IPS DF 6.9 (cell line): Measurements from ENCODE around the gene SPHKAP.
"Not testable (repeated sequence)": the region's sequence is repeated elsewhere in the genome, so short reads cannot be mapped to it uniquely, and the experiment has no call there.

ENCODE experiments used
- DNase-seq: peaks from one replicate; pipeline ENCODE4 v3.0.0-alpha.2; 2013; ENCODE audit warnings: low read depth, low spot score
- H3K27ac ChIP-seq: one replicate; pipeline ENCODE4 v1.5.1; 2013; ENCODE audit warnings: low read length, control low read depth
- H3K27me3 ChIP-seq: 2 replicates; pipeline ENCODE4 v1.6.1; 2013; ENCODE audit warnings: mild to moderate bottlenecking, low read length; ENCODE audit not compliant: control insufficient read depth, insufficient read depth
- H3K36me3 ChIP-seq: 2 replicates; pipeline ENCODE4 v1.6.1; 2013; ENCODE audit warnings: low read length; ENCODE audit not compliant: control insufficient read depth, insufficient read depth
- H3K4me1 ChIP-seq: 2 replicates; pipeline ENCODE4 v1.6.1; 2013; ENCODE audit warnings: low read length; ENCODE audit not compliant: control insufficient read depth, insufficient read depth
- H3K4me3 ChIP-seq: 2 replicates; pipeline ENCODE4 v1.5.1; 2013; ENCODE audit warnings: mild to moderate bottlenecking, low read length
- H3K9me3 ChIP-seq: 2 replicates; pipeline ENCODE4 v1.6.1; 2013; ENCODE audit warnings: low read length, inconsistent platforms; ENCODE audit not compliant: control insufficient read depth, insufficient read depth
- WGBS: extraction: QIAGEN DNeasy Blood & Tissue Kit; methylation state at CpG from one replicate; pipeline ENCODE4 v1.1.7; 2013; ENCODE audit warnings: mixed read lengths, missing lambda C conversion rate; ENCODE audit not compliant: insufficient read length, insufficient coverage; 5-methylcytosine and 5-hydroxymethylcytosine counted together

The SPHKAP gene

GRCh38 chr2:227960317-227960716 is 221.2 kb downstream of the SPHKAP start:
- Histone ChIP-seq H3K36me3 (no peaks in the 10 kb centered on the region), H3K27ac (no peak overlapping the region), H3K4me1 (no peaks in the 10 kb centered on the region), H3K9me3 (no peaks in the 10 kb centered on the region), H3K27me3 (no peaks in the 10 kb centered on the region), H3K4me3 (no peak overlapping the region)
- WGBS = no CpG with 5 or more reads among the region's 3 CpGs
- DNase-seq = no peak

- no peak for DNase-seq
- Histone ChIP-seq H3K27me3 (no peaks in the 10 kb centered on the region), H3K4me1 (peaks cover 2% of the 10 kb centered on the region; the same call in 1 of the 2 replicates), H3K36me3 (no peaks in the 10 kb centered on the region), H3K9me3 (0 out of 2 replicates have a peak, but pooled peaks cover 1% of the 10 kb centered on the region), H3K4me3 (no peak overlapping the region), H3K27ac (no peak overlapping the region)
- no CpG with 5 or more reads among the region's 2 CpGs for whole genome bisulfite sequencing
Measured at GRCh38 chr2:227942965-227943364, 238.5 kb downstream of the SPHKAP start.

- Histone ChIP-seq H3K4me1 (peaks cover 2% of the 10 kb centered on the region; the same call in 1 of the 2 replicates), H3K27me3 (no peaks in the 10 kb centered on the region), H3K9me3 (0 out of 2 replicates have a peak, but pooled peaks cover 1% of the 10 kb centered on the region), H3K36me3 (no peaks in the 10 kb centered on the region), H3K4me3 (no peak overlapping the region), H3K27ac (no peak overlapping the region)
- no CpG with 5 or more reads among the region's 2 CpGs for WGBS
- DNase-seq = no peak
Measured at GRCh38 chr2:227942021-227942420, 239.5 kb downstream of the SPHKAP start.

- Histone ChIP-seq H3K27ac (no peak overlapping the region), H3K27me3 (no peaks in the 10 kb centered on the region), H3K9me3 (no peaks in the 10 kb centered on the region), H3K36me3 (no peaks in the 10 kb centered on the region), H3K4me3 (no peak overlapping the region), H3K4me1 (peaks cover 2% of the 10 kb centered on the region; the same call in 1 of the 2 replicates)
- WGBS = no CpG with 5 or more reads among the region's 11 CpGs
- peak; percentile 55 for DNase-seq
Measured at GRCh38 chr2:227939271-227940027, 242.0 kb downstream of the SPHKAP start.

- H3K27ac ChIP-seq, H3K4me1 ChIP-seq, H3K4me3 ChIP-seq, DNase-seq, H3K9me3 ChIP-seq, H3K36me3 ChIP-seq, H3K27me3 ChIP-seq: not testable (repeated sequence)
- WGBS = no CpG with 5 or more reads among the region's 7 CpGs
Measured at GRCh38 chr2:227936249-227936648, 245.2 kb downstream of the SPHKAP start.

GRCh38 chr2:227933884-227934283 is 247.6 kb downstream of the SPHKAP start:
- WGBS = no CpG with 5 or more reads among the region's 1 CpG
- Histone ChIP-seq H3K9me3 (no peaks in the 10 kb centered on the region), H3K27me3 (no peaks in the 10 kb centered on the region), H3K4me1 (no peaks in the 10 kb centered on the region), H3K27ac (no peak overlapping the region), H3K4me3 (no peak overlapping the region), H3K36me3 (no peaks in the 10 kb centered on the region)
- DNase-seq = no peak

GRCh38 chr2:227932403-227932802 is 249.1 kb downstream of the SPHKAP start:
- Histone ChIP-seq H3K4me1 (no peaks in the 10 kb centered on the region), H3K4me3 (no peak overlapping the region), H3K36me3 (no peaks in the 10 kb centered on the region), H3K27me3 (no peaks in the 10 kb centered on the region), H3K27ac (no peak overlapping the region), H3K9me3 (no peaks in the 10 kb centered on the region)
- no peak for DNase-seq
- WGBS = no CpG with 5 or more reads among the region's 2 CpGs

GRCh38 chr2:227932001-227932400 is 249.5 kb downstream of the SPHKAP start:
- no CpG with 5 or more reads among the region's 6 CpGs for WGBS
- H3K4me1 ChIP-seq = no peaks in the 10 kb centered on the region

More at GRCh38 chr2:227932001-227932400, 249.5 kb downstream of the SPHKAP start:
- H3K36me3 ChIP-seq = no peaks in the 10 kb centered on the region
- no peaks in the 10 kb centered on the region for H3K27me3 ChIP-seq
- no peak overlapping the region for H3K4me3 ChIP-seq
- no peak overlapping the region for H3K27ac ChIP-seq
- no peak for DNase-seq
- H3K9me3 ChIP-seq = no peaks in the 10 kb centered on the region
